ENCODE results near the gene SLC66A3.

DNA sequence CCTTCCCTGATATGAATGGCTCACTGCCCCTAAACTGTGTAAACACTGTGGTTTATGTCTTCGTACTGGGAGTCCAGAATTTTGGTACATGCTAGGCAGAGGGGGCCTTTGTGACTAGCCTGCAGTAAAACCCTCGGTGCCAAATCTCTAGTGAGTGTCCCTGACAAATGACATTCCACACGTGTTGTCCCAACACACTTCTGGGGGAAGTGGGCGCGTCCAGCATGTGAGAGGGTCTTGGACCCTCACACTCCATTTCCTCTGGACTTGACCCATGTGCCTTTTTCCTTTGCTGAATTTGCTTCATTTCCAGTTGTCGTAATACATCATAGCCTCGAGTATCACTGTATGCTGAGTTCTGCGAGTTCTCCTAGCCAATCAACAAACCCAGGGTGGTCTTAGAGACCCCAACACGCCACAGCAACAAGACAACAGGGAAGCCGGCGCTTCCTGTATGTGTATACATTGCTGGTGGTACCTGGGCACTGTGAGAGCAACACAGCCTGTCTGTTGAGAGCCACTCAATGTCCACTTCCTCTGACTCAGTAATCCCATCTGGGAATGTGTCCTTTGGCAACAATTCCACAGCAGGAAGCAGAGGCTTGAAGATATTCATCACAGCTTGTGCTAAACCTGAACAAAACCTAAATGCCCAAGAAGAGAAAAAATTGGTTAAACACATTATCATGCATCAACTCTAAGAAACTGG is 26.9 kb upstream of the SLC66A3 start:
- TF ChIP-seq POLR2AphosphoS5 (IDR thresholded peaks at IDR 0.05; ENCODE audit: borderline replicate concordance, low read depth, low read length) (no peak), EZH2 (IDR thresholded peaks at IDR 0.05) (no peak)

Measured in SK-N-MC (cell line).